ENCODE measurements around the gene HACE1.
"Not testable (repeated sequence)": the region's sequence is repeated elsewhere in the genome, so short reads cannot be mapped to it uniquely, and the experiment has no call there.

Gene HACE1

GRCh38 chr6:104835782-104836181, 23.9 kb downstream of the HACE1 start:
- no peak for DNase-seq (ENCODE audit: insufficient read length, low spot score)
- no peak for TF ChIP-seq TAF1 (IDR thresholded peaks at IDR 0.05; ENCODE audit: low read depth, low read length)
- no peak for TF ChIP-seq POU2F2 (IDR thresholded peaks at IDR 0.05; ENCODE audit: low read depth, low read length)
- no peak for TF ChIP-seq POLR2AphosphoS5 (IDR thresholded peaks at IDR 0.05; ENCODE audit: low read depth, low read length)
- no peak for TF ChIP-seq PAX5 (IDR thresholded peaks at IDR 0.05; ENCODE audit: insufficient read depth, low read length, severe bottlenecking)
- no peak for TF ChIP-seq SPI1 (IDR thresholded peaks at IDR 0.05; ENCODE audit: low read depth, low read length)
- no peak for TF ChIP-seq POLR2A (IDR thresholded peaks at IDR 0.05; ENCODE audit: low read depth, low read length)
- FAIRE-seq = no peak

GRCh38 chr6:104829183-104829958, 30.3 kb downstream of the HACE1 start:
- DNase-seq (ENCODE audit: insufficient read length, low spot score) = no peak
- TF ChIP-seq TAF1 (IDR thresholded peaks at IDR 0.05; ENCODE audit: low read depth, low read length) = no peak
- TF ChIP-seq SPI1 (IDR thresholded peaks at IDR 0.05; ENCODE audit: low read depth, low read length) = no peak
- TF ChIP-seq POLR2AphosphoS5 (IDR thresholded peaks at IDR 0.05; ENCODE audit: low read depth, low read length) = no peak
- no peak for FAIRE-seq

- no peak for DNase-seq (ENCODE audit: insufficient read length, low spot score)
- FAIRE-seq = no peak
- no peak for TF ChIP-seq SPI1 (IDR thresholded peaks at IDR 0.05; ENCODE audit: low read depth, low read length)
- no peak for TF ChIP-seq POU2F2 (IDR thresholded peaks at IDR 0.05; ENCODE audit: low read depth, low read length)
- TF ChIP-seq POLR2AphosphoS5 (IDR thresholded peaks at IDR 0.05; ENCODE audit: low read depth, low read length) = no peak
- no peak for TF ChIP-seq POLR2A (IDR thresholded peaks at IDR 0.05; ENCODE audit: low read depth, low read length)
- TF ChIP-seq PAX5 (IDR thresholded peaks at IDR 0.05; ENCODE audit: insufficient read depth, low read length, severe bottlenecking) = no peak
- no peak for TF ChIP-seq TAF1 (IDR thresholded peaks at IDR 0.05; ENCODE audit: low read depth, low read length)
Measured at GRCh38 chr6:104828478-104828877, 31.2 kb downstream of the HACE1 start.

GRCh38 chr6:104820820-104821219, 38.9 kb downstream of the HACE1 start:
- not testable (repeated sequence) for FAIRE-seq; DNase-seq (ENCODE audit: insufficient read length, low spot score)

- FAIRE-seq (no peak), DNase-seq (ENCODE audit: insufficient read length, low spot score) (no peak)
- no peak for TF ChIP-seq TAF1 (IDR thresholded peaks at IDR 0.05; ENCODE audit: low read depth, low read length)
- no peak for TF ChIP-seq PAX5 (IDR thresholded peaks at IDR 0.05; ENCODE audit: insufficient read depth, low read length, severe bottlenecking)
- TF ChIP-seq POU2F2 (IDR thresholded peaks at IDR 0.05; ENCODE audit: low read depth, low read length) = no peak
- no peak for TF ChIP-seq SPI1 (IDR thresholded peaks at IDR 0.05; ENCODE audit: low read depth, low read length)
- TF ChIP-seq POLR2AphosphoS5 (IDR thresholded peaks at IDR 0.05; ENCODE audit: low read depth, low read length) = no peak
- TF ChIP-seq POLR2A (IDR thresholded peaks at IDR 0.05; ENCODE audit: low read depth, low read length) = no peak
Measured at GRCh38 chr6:104816125-104816524, 43.6 kb downstream of the HACE1 start.

GRCh38 chr6:104814743-104815142, 45.0 kb downstream of the HACE1 start:
- DNase-seq (ENCODE audit: insufficient read length, low spot score) (no peak), FAIRE-seq (no peak)
- no peak for TF ChIP-seq POLR2A (IDR thresholded peaks at IDR 0.05; ENCODE audit: low read depth, low read length)
- TF ChIP-seq POU2F2 (IDR thresholded peaks at IDR 0.05; ENCODE audit: low read depth, low read length) = no peak
- no peak for TF ChIP-seq POLR2AphosphoS5 (IDR thresholded peaks at IDR 0.05; ENCODE audit: low read depth, low read length)
- no peak for TF ChIP-seq PAX5 (IDR thresholded peaks at IDR 0.05; ENCODE audit: insufficient read depth, low read length, severe bottlenecking)
- TF ChIP-seq SPI1 (IDR thresholded peaks at IDR 0.05; ENCODE audit: low read depth, low read length) = no peak
- no peak for TF ChIP-seq TAF1 (IDR thresholded peaks at IDR 0.05; ENCODE audit: low read depth, low read length)

GRCh38 chr6:104813552-104813951, 46.2 kb downstream of the HACE1 start:
- DNase-seq (ENCODE audit: insufficient read length, low spot score) (no peak), FAIRE-seq (no peak)
- TF ChIP-seq TAF1 (IDR thresholded peaks at IDR 0.05; ENCODE audit: low read depth, low read length) = no peak
- no peak for TF ChIP-seq SPI1 (IDR thresholded peaks at IDR 0.05; ENCODE audit: low read depth, low read length)
- TF ChIP-seq POLR2AphosphoS5 (IDR thresholded peaks at IDR 0.05; ENCODE audit: low read depth, low read length) = no peak
- TF ChIP-seq PAX5 (IDR thresholded peaks at IDR 0.05; ENCODE audit: insufficient read depth, low read length, severe bottlenecking) = no peak
- no peak for TF ChIP-seq POLR2A (IDR thresholded peaks at IDR 0.05; ENCODE audit: low read depth, low read length)
- TF ChIP-seq POU2F2 (IDR thresholded peaks at IDR 0.05; ENCODE audit: low read depth, low read length) = no peak

- DNase-seq (ENCODE audit: insufficient read length, low spot score) (no peak), FAIRE-seq (no peak)
- TF ChIP-seq PAX5 (IDR thresholded peaks at IDR 0.05; ENCODE audit: insufficient read depth, low read length, severe bottlenecking) (no peak), TAF1 (IDR thresholded peaks at IDR 0.05; ENCODE audit: low read depth, low read length) (no peak), POU2F2 (IDR thresholded peaks at IDR 0.05; ENCODE audit: low read depth, low read length) (no peak), POLR2AphosphoS5 (IDR thresholded peaks at IDR 0.05; ENCODE audit: low read depth, low read length) (no peak), POLR2A (IDR thresholded peaks at IDR 0.05; ENCODE audit: low read depth, low read length) (no peak), SPI1 (IDR thresholded peaks at IDR 0.05; ENCODE audit: low read depth, low read length) (no peak)
Measured at GRCh38 chr6:104809116-104809515, 50.6 kb downstream of the HACE1 start.

GRCh38 chr6:104805335-104805734, 54.4 kb downstream of the HACE1 start:
- FAIRE-seq; DNase-seq (ENCODE audit: insufficient read length, low spot score): not testable (repeated sequence)

- no peak for FAIRE-seq
- DNase-seq (ENCODE audit: insufficient read length, low spot score) = no peak
- TF ChIP-seq POLR2AphosphoS5 (IDR thresholded peaks at IDR 0.05; ENCODE audit: low read depth, low read length) = no peak
Measured at GRCh38 chr6:104799134-104799657, 60.5 kb downstream of the HACE1 start.
